C4-2B (cell line): ENCODE results near the gene MYO7A.

Experiments
- CTCF ChIP-seq: fragments of 450-650 bp; conservative IDR thresholded peaks from 2 replicates; pipeline ENCODE4 v1.5.1; 2017; ENCODE audit warnings: mild to moderate bottlenecking
- ZFX ChIP-seq: fragments of 450-650 bp; IDR thresholded peaks from 2 replicates; pipeline ENCODE4 v1.6.1; 2017

- TF ChIP-seq CTCF: no peak
- TF ChIP-seq ZFX: no peak
Observed at GRCh38 chr11:77170107-77170506, 42.1 kb downstream of the MYO7A start.
